NCI-H1105 (cell line): ENCODE results near the gene TMEM184C.
A peak's percentile ranks its signal among the peaks of the same experiment; 100 is the strongest.

Source experiments
- DNase-seq: peaks from one replicate; lab custom pipeline; 2025; lab: John Stamatoyannopoulos, UW

TMEM184C gene

GRCh38 chr4:147655639-147656038 lies 38.4 kb downstream of the TMEM184C start:
- no peak for DNase-seq

- no peak for DNase-seq
Measured at GRCh38 chr4:147658501-147658900, 41.3 kb downstream of the TMEM184C start.

GRCh38 chr4:147674073-147674472 lies 56.9 kb downstream of the TMEM184C start:
- DNase-seq = no peak

DNA sequence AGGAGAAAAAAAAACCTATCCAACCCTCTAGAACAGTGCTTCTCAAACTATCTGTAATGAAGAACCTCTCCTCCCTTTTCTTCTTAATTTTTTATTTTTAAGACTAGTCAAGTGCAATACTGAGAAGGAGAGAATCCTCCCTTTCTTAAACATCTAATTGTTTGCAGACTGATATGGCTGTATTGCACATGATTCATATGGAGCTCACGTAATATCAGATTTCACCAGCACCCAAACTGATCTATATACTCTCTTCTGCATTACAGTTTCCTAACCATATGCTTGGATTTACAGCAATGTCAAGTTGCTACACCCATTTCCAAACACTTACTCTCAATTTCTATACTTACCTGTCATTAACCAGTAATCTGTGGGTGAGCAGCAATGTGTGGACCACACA lies 57.3 kb downstream of the TMEM184C start:
- DNase-seq = no peak

DNA sequence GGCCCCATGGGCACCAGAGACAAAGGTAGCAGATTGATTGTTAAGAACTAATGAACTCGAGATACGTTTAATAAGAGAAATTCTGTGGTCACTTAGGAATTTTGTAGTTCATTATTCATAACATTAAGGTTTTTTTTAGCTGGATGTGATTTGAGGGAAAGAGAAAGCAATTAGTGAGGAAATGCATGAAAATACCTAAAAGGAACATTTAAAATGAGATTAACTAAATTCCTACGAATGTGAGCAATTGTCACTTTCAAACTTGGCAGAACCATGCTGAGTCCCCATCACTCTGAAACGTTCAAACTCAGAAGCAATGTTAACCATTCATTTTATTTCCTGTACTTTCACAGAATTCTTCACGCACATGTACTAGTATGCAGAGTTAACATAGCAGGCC lies 60.9 kb downstream of the TMEM184C start:
- no peak for DNase-seq

DNA sequence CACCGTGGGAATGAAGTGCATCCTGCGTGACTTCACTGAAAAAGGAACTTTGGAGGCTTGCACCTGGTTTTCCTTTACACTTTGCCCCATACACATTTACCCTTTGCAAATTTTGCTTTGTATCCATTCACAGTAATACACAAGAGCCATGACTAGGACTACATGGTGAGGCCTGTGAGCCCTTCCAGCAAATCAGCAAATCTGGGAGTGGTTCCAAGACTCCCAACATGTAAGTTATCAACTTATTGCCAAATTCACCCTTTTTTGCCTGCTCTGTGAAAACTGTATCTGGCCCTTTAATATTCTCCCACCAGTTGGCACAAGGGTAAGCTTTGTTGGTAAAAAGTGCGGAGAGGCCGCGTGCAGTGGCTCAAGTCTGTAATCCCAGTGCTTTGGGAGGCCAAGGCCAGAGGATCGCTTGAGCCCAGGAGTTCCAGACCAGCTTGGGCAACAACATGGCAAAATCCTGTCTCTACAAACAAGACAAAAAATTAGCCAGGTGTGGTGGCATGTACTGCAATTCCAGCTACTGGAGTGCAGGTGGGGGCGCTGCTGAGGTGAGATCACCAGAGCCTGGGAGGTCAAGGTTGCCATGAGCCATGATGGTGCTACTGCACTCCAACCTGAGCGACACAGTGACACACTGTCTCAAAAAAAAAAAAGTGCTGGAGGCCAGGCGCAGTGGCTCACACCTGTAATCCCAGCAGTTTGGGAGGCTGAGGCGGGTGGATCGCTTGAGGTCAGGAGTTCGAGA lies 61.8 kb downstream of the TMEM184C start:
- no peak for DNase-seq

DNA sequence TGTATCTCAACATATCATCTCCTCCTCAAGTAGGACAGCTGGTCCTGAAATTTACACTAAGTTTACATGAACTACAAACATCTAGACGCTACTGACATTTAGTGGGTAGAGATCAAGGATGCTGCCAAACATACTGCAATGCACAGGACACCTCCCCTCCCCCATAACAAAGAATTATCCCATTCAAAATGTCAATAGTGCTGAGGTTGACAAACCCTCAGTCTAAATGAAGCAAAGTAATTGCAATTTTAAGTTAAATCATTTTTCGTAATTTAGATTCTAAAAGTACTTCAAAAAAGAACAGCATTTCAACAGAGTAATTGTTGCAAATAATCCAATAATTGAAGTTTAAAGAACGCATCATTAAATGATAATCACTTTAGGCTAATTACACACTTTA lies 65.6 kb downstream of the TMEM184C start:
- no peak for DNase-seq

DNA sequence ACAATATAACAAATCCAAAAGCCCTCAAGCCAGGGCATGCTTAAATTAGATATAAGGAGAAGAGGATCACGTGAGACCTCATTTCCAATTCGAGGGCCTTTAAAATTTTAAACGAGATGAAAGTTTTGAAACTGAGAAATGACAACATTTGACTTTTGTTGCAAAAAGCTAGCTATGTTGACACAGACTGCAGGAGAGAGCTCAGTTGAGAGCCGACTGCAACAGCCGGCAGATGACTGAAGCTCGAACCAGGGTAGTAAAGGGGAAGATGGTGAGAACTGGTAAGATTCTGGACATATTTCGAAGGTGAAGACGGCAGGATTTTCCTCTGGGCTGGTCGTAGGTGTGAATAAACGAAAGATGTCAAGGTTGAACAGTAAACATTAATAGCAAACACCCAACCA lies 66.0 kb downstream of the TMEM184C start:
- no peak for DNase-seq

DNA sequence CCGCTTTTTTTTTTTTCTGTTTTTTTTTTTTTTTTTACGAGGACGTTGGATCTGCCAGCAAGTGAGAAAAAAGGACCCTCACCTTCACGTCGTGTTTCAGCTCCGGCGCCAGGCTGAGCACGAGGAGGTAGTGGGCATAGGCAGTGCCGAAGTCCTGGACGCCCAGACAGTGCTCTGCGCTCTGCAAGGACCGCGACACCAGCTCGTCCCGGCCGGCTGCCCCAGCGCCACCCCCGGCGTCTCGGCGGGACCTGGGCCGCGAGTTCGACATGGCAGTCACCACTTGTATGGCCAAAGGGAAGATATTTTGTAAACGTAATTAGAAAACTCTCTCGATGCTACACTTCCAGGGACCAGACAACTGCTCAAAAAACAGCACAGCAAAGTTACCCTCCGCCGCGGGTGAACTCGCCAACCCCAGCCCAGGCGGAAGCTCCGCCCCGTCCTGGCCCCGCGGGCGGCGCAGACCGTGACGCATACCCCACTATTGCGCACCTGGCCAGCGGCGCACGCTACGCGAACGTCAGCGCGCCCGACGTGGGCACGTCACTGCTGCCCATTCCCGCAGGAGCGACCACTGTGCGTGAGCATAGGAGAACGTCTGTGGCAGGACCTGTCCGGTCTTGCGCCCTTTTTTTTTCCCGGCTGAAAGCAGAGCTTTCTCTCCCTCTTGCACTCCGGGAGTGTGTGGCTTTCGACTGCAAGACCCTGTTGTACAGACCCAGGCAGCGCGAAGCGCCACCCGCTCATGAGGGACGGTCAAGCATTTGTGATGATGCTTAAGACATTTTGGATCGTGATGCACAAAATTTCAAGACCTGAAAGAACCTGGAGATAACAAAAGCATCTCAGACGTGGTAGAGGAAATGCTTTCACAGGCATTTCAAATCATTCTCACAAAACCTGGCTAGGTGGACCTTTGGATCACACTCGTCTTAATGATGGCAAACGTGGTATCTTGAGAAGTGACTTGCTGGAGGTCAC lies 66.8 kb downstream of the TMEM184C start, which contains the start of gene PRMT9:
Gene PRMT9, minus strand, starts transcription at position 447 of the 984 bp plus-strand sequence. Its CDS starts 176 bp downstream, at position 271.
- peak; percentile 48 for DNase-seq

GRCh38 chr4:147689067-147689466 lies 71.9 kb downstream of the TMEM184C start:
- no peak for DNase-seq

DNA sequence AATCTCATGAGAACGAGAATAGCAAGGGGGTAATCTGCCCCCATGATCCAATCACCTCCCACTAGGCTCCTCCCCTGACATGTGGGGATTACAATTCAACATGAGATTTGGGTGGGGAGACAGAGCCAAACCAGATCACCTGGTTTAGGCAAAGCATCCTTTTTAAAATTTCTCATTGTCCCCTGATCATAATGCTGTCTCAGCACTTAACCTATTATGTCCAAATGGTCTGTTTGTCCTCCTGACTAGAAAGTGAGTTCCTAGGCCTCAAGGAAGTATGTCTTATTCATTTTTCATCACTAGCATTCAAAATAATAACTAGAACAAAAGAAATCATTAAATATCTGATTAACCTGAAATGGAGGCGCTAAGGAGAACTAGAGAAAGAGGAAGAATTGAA lies 74.6 kb downstream of the TMEM184C start:
- no peak for DNase-seq

DNA sequence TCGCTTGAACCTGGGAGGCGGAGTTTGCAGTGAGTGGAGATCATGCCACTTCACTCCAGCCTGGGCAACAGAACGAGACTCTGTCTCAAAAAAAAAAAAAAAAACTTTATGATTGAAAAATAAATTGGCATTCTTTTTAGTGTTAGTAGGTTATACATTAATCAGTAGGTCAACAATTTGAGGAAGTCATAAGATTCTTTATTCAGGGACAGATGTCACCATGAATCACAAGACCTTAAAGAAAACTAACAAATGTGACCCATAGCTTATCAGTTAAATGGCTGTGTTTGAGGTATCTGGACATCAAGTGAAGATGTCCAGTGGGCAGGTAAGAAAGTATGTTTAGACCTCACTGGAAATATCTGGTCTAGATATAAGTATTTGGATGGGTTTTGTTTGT lies 76.0 kb downstream of the TMEM184C start:
- DNase-seq = no peak

GRCh38 chr4:147696866-147697265 lies 79.7 kb downstream of the TMEM184C start:
- DNase-seq = no peak

DNA sequence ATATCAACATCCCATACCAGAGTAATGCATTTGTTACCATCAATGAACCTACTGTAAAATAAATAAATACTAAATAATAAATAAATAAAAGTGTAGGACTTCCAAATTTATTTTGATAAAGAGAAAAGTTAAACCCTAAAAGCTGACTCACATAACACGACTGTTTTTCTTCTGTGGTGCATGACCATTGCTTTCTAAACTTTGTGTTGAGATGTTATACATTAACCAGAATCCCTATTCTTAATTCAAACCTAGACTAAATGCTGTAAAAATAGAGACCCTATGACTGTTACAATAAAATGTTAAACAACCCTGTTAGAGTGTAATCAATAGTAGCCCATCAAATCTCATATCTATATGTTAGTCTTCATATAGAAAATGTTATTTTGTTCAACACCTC lies 87.6 kb downstream of the TMEM184C start:
- no peak for DNase-seq

- peak; percentile 2 for DNase-seq
Measured at GRCh38 chr4:147707892-147708672, 90.9 kb downstream of the TMEM184C start.

DNA sequence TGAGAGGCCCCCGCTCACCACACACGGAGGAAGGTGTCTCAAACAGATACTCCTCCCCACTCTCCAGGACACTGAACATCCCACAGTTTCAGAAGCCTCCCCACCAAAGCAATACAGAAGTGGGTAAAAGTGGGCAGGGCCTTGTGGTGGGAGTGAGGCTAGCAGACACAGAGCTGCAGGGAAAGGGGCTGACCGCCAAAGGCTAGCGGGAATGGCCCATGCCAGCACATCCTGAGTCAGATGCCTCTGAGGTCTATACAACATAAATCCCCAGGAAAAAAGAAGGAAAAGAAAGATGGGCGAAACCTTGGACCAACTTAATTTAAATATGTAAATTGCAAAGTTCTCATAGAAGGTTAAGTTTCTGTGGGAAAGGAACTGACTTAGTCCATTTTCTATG lies 92.8 kb downstream of the TMEM184C start:
- no peak for DNase-seq

DNA sequence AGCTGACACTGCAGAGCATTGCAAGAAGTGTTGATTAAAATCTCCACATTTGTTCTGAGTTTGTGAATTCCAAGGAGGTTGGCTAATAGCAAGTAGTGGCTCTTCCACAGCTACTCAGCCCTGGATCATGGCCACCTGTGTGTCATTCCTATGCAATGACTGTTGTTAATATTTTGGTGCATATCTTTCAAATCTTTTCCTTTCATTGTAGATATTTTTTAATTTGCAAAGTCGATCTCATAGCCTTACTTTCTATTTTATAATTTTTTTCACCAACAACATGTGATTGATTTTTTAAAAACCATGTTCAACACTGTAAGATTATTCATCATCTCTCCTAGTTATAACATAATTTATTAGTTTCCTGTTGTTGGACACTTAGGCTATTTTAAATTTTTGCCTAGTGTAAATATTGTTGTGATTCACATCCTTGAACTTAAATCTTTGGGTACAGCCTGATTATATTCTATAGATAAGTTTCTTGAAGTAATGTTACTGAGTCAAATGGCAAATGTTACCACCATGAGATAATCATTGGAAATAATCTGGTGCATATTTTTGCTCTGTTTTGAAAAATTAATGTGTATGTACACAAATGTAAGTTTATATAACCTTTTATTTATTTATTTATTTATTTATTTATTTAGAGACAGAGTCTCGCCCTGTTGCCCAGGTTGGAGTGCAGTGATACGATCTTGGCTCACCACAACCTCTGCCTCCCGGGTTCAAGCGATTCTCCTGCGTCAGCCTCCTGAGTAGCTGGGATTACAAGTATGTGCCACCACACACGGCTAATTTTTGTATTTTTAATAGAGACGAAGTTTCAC lies 97.6 kb downstream of the TMEM184C start:
- no peak for DNase-seq

- no peak for DNase-seq
Measured at GRCh38 chr4:147717878-147718277, 100.7 kb downstream of the TMEM184C start.
